ENCODE results near the gene EAF1.

The EAF1 gene

GRCh38 chr3:15433531-15433930 is 6.1 kb downstream of the EAF1 start (continued):
- TF ChIP-seq ZNF354C (tag by site-specific recombination; IDR thresholded peaks at IDR 0.05; ENCODE audit: borderline replicate concordance, low read depth), result no peak
- no peak for TF ChIP-seq ZNF513 (tag by site-specific recombination; IDR thresholded peaks at IDR 0.05)
- TF ChIP-seq ZNF169 (tag by site-specific recombination; IDR thresholded peaks at IDR 0.05), result no peak

- TF ChIP-seq ZNF112 (tag by site-specific recombination; IDR thresholded peaks at IDR 0.05), result no peak
- TF ChIP-seq ZNF776 (tag by site-specific recombination; IDR thresholded peaks at IDR 0.05; ENCODE audit: borderline replicate concordance), result no peak
- peak; percentile 91 for TF ChIP-seq REST (tag by site-specific recombination; IDR thresholded peaks at IDR 0.05)
- no peak for TF ChIP-seq ZFP37 (tag by site-specific recombination; IDR thresholded peaks at IDR 0.05)
- ChIA-PET CTCF (no interaction called here), POLR2A (interaction anchor here (0.9 kb wide), 1 partner anchor 10 kb away, joined by 3 read pairs; no protein-coding TSS in a partner anchor)
- Histone ChIP-seq H3K9me3 (ENCODE audit: control insufficient read depth, insufficient read depth, low read depth, low read length) (no peaks in the 10 kb centered on the region), H3K4me3 (ENCODE audit: low read depth, low read length) (no peak overlapping the region), H3K4me1 (ENCODE audit: control insufficient read depth, insufficient read depth, low read length) (no peaks in the 10 kb centered on the region), H3K36me3 (ENCODE audit: control insufficient read depth in 2 of 2, insufficient read depth in 1 of 2, low read length in 2 of 2) (peaks cover 64 to 91% of the 10 kb centered on the region in 2 experiments), H3K27ac (ENCODE audit: extremely low read depth, low read depth, low read length) (no peak overlapping the region)
These were observed 7.4 kb downstream of the EAF1 start for GRCh38 chr3:15434756-15435155.

GRCh38 chr3:15436246-15436645 is 8.8 kb downstream of the EAF1 start:
- Histone ChIP-seq H3K36me3 (ENCODE audit: control insufficient read depth in 2 of 2, insufficient read depth in 1 of 2, low read length in 2 of 2) (peaks cover 74 to 95% of the 10 kb centered on the region in 2 experiments), H3K27ac (ENCODE audit: extremely low read depth, low read depth, low read length) (no peak overlapping the region), H3K4me3 (ENCODE audit: low read depth, low read length) (no peak overlapping the region), H3K4me1 (ENCODE audit: control insufficient read depth, insufficient read depth, low read length) (no peaks in the 10 kb centered on the region), H3K9me3 (ENCODE audit: control insufficient read depth, insufficient read depth, low read depth, low read length) (no peaks in the 10 kb centered on the region)
- CTCF ChIA-PET, result interaction anchor here (1.4 kb wide), 1 partner anchor 99 kb away, joined by 3 read pairs; no protein-coding TSS in a partner anchor
- TF ChIP-seq ZNF391 (tag by site-specific recombination; IDR thresholded peaks at IDR 0.05; ENCODE audit: borderline replicate concordance, low read depth) (no peak), SP2 (tag by site-specific recombination; IDR thresholded peaks at IDR 0.05) (no peak), ZBTB48 (tag by site-specific recombination; IDR thresholded peaks at IDR 0.05) (no peak), OVOL3 (tag by site-specific recombination; IDR thresholded peaks at IDR 0.05) (no peak), FEZF1 (tag by site-specific recombination; IDR thresholded peaks at IDR 0.05) (no peak), ZNF16 (tag by site-specific recombination; IDR thresholded peaks at IDR 0.05; ENCODE audit: low read depth) (no peak), EGR2 (tag by site-specific recombination; IDR thresholded peaks at IDR 0.05; ENCODE audit: low read depth) (no peak), PRDM1 (tag by site-specific recombination; IDR thresholded peaks at IDR 0.05) (no peak), PRDM4 (tag by site-specific recombination; IDR thresholded peaks at IDR 0.05) (no peak), ZNF398 (tag by site-specific recombination; IDR thresholded peaks at IDR 0.05) (no peak), MYNN (tag by site-specific recombination; IDR thresholded peaks at IDR 0.05; ENCODE audit: borderline replicate concordance) (no peak), ZBTB26 (tag by site-specific recombination; optimal IDR thresholded peaks at IDR 0.05) (no peak), ZNF670 (tag by site-specific recombination; IDR thresholded peaks at IDR 0.05; ENCODE audit: low read depth) (no peak)
- POLR2A ChIA-PET, result no interaction called here
